HepG2 (cell line): ENCODE data around the gene COMP. TPM values are rescaled to one million over a fixed set of nuclear protein-coding genes. Genes with fewer than 3 reads are reported as not detected.

Source experiments
- EED ChIP-seq: sonication (generic); formaldehyde crosslinking; IDR thresholded peaks from 2 replicates; pipeline ENCODE4 v1.5.0; 2020; ENCODE audit warnings: mild to moderate bottlenecking, missing genetic modification reagents
- HNRNPLL ChIP-seq: fragments of 200-400 bp; formaldehyde crosslinking; IDR thresholded peaks from 2 replicates; pipeline ENCODE4 v1.6.1; 2017; ENCODE audit warnings: mild to moderate bottlenecking, low read depth, low read length; ENCODE audit not compliant: poor library complexity, severe bottlenecking
- JUNB ChIP-seq: sonication (generic); formaldehyde crosslinking; IDR thresholded peaks from 2 replicates; pipeline ENCODE4 v1.8.0; 2022; ENCODE audit warnings: missing genetic modification reagents, mild to moderate bottlenecking, borderline replicate concordance
- LBX2 ChIP-seq: sonication (generic); formaldehyde crosslinking; IDR thresholded peaks from 2 replicates; pipeline ENCODE4 v1.5.0; 2020; ENCODE audit warnings: missing genetic modification reagents, mild to moderate bottlenecking, borderline replicate concordance
- MAFG ChIP-seq: sonication (generic); formaldehyde crosslinking; IDR thresholded peaks from 2 replicates; pipeline ENCODE4 v1.5.1; 2020; ENCODE audit warnings: mild to moderate bottlenecking, missing genetic modification reagents
- MAZ ChIP-seq, 2 experiments: sonication (generic) in 1 of 2; formaldehyde crosslinking in 1 of 2; IDR thresholded peaks; 2 replicates each; pipeline versions ENCODE4 v1.5.0 to v1.6.1; 2012 to 2020; ENCODE audit warnings: low read depth in 2 of 2, mild to moderate bottlenecking in 2 of 2, borderline replicate concordance in 1 of 2, improper control_type of control experiment in 1 of 2, low read length in 1 of 2, missing genetic modification reagents in 1 of 2, moderate library complexity in 1 of 2
- MLXIP ChIP-seq: sonication (generic); formaldehyde crosslinking; IDR thresholded peaks from 2 replicates; pipeline ENCODE4 v1.9.0; 2021; ENCODE audit warnings: missing genetic modification reagents, borderline replicate concordance
- NCOA2 ChIP-seq: sonication (generic); formaldehyde crosslinking; IDR thresholded peaks from 2 replicates; pipeline ENCODE4 v1.8.0; 2022; ENCODE audit warnings: inconsistent platforms
- RXRA ChIP-seq: sonication (generic); formaldehyde crosslinking; IDR thresholded peaks from 2 replicates; pipeline ENCODE4 v1.5.1; 2020; ENCODE audit warnings: missing genetic modification reagents
- TFAP4 ChIP-seq: sonication (generic); IDR thresholded peaks from 2 replicates; pipeline ENCODE4 v1.6.1; 2016; ENCODE audit warnings: low read depth, borderline replicate concordance
- TSC22D2 ChIP-seq: sonication (generic); formaldehyde crosslinking; IDR thresholded peaks from 2 replicates; pipeline ENCODE4 v1.5.1; 2020; ENCODE audit warnings: missing genetic modification reagents, mild to moderate bottlenecking, borderline replicate concordance
- ZFP82 ChIP-seq: sonication (generic); formaldehyde crosslinking; IDR thresholded peaks from 2 replicates; pipeline ENCODE4 v1.5.1; 2020; ENCODE audit warnings: mild to moderate bottlenecking, missing genetic modification reagents, borderline replicate concordance
- ZKSCAN5 ChIP-seq: sonication (generic); formaldehyde crosslinking; IDR thresholded peaks from 2 replicates; pipeline ENCODE4 v1.5.1; 2020; ENCODE audit warnings: mild to moderate bottlenecking, missing genetic modification reagents
- ZNF17 ChIP-seq: sonication (generic); formaldehyde crosslinking; IDR thresholded peaks from 2 replicates; pipeline ENCODE4 v1.5.0; 2020; ENCODE audit warnings: mild to moderate bottlenecking, missing genetic modification reagents
- ZNF253 ChIP-seq: sonication (generic); formaldehyde crosslinking; IDR thresholded peaks from 2 replicates; pipeline ENCODE4 v1.8.0; 2022; ENCODE audit warnings: mild to moderate bottlenecking, missing genetic modification reagents, borderline replicate concordance
- ZNF556 ChIP-seq: sonication (generic); formaldehyde crosslinking; IDR thresholded peaks from 2 replicates; pipeline ENCODE4 v1.4.0; 2020; ENCODE audit warnings: mild to moderate bottlenecking, missing genetic modification reagents, borderline replicate concordance
- ZNF616 ChIP-seq: sonication (generic); formaldehyde crosslinking; IDR thresholded peaks from 2 replicates; pipeline ENCODE4 v1.5.0; 2020; ENCODE audit warnings: low read depth, mild to moderate bottlenecking, missing genetic modification reagents
- ZNF672 ChIP-seq: sonication (generic); formaldehyde crosslinking; IDR thresholded peaks from 2 replicates; pipeline ENCODE4 v1.8.1; 2022; ENCODE audit warnings: missing genetic modification reagents
- ZNF687 ChIP-seq: sonication (generic); formaldehyde crosslinking; IDR thresholded peaks from 2 replicates; pipeline ENCODE4 v1.5.1; 2020; ENCODE audit warnings: mild to moderate bottlenecking, missing genetic modification reagents, moderate library complexity
- ZNF724P ChIP-seq: sonication (generic); formaldehyde crosslinking; IDR thresholded peaks from 2 replicates; pipeline ENCODE4 v1.8.0; 2022; ENCODE audit warnings: missing genetic modification reagents, borderline replicate concordance
- ZNF883 ChIP-seq: sonication (generic); formaldehyde crosslinking; IDR thresholded peaks from 2 replicates; pipeline ENCODE4 v1.5.1; 2020; ENCODE audit warnings: mild to moderate bottlenecking, missing genetic modification reagents; ENCODE audit errors: not compliant biosample characterization
- ZSCAN25 ChIP-seq: sonication (generic); formaldehyde crosslinking; IDR thresholded peaks from 2 replicates; pipeline ENCODE4 v1.8.0; 2022; ENCODE audit warnings: mild to moderate bottlenecking, missing genetic modification reagents
- polyA plus RNA-seq, 8 experiments: library from polyadenylated mRNA; depleted of rRNA in 3 of 8; stranded (reverse) in 7 of 8; unstranded in 1 of 8; fragments of >200 nt; fragmentation: Illumina TruSeq in 4 of 8; extraction: Trizol in 4 of 8; gene quantifications; 2 replicates each; pipeline versions ENCODE4 v1.2.1 to v1.2.3, GENCODE V29; 2011 to 2016; ENCODE audit warnings: low read depth in 4 of 8, missing spikeins in 1 of 8, mixed read lengths in 1 of 8; ENCODE audit not compliant: insufficient read depth in 1 of 8
- total RNA-seq, 5 experiments: library from RNA; depleted of rRNA; stranded (reverse); fragments of >200 nt; fragmentation: Illumina TruSeq; extraction: Trizol; gene quantifications; 2 replicates each; pipeline ENCODE4 v1.2.3, GENCODE V29; 2016; ENCODE audit warnings: low read depth in 1 of 5

COMP gene
- total and polyA plus RNA-seq, 2 of the 13 experiments (the other 11 are each of a cell fraction or from before 2014, with no cell fraction given) = 0.04 to 0.13 TPM

GRCh38 chr19:18733196-18733647, 57.9 kb downstream of the COMP start (continued):
- TF ChIP-seq MLXIP (CRISPR knock-in tag) = no peak
- no peak for TF ChIP-seq NCOA2 (CRISPR knock-in tag)
- TF ChIP-seq MAZ (IDR thresholded peaks at IDR 0.05; ENCODE audit: borderline replicate concordance, low read depth, low read length) = no peak
- no peak for TF ChIP-seq MAZ (CRISPR knock-in tag; IDR thresholded peaks at IDR 0.05; ENCODE audit: low read depth)
- no peak for TF ChIP-seq HNRNPLL
- no peak for TF ChIP-seq MAFG (CRISPR knock-in tag)
- no peak for TF ChIP-seq ZNF883 (CRISPR knock-in tag)
- no peak for TF ChIP-seq ZNF724P (CRISPR knock-in tag)
- no peak for TF ChIP-seq ZSCAN25
- no peak for TF ChIP-seq ZNF17
- no peak for TF ChIP-seq ZNF616 (CRISPR knock-in tag)
- TF ChIP-seq RXRA (CRISPR knock-in tag) = no peak
- no peak for TF ChIP-seq ZNF672 (CRISPR knock-in tag)
- TF ChIP-seq JUNB (CRISPR knock-in tag) = no peak
- no peak for TF ChIP-seq ZKSCAN5
- TF ChIP-seq ZFP82 (CRISPR knock-in tag) = no peak
- TF ChIP-seq LBX2 (CRISPR knock-in tag) = 0 out of 2 replicates have a peak, but pooled peaks have one; percentile 29
- 0 out of 2 replicates have a peak, but pooled peaks have one; percentile 10 for TF ChIP-seq TFAP4
- no peak for TF ChIP-seq EED (CRISPR knock-in tag)
- no peak for TF ChIP-seq TSC22D2 (CRISPR knock-in tag)
- no peak for TF ChIP-seq ZNF556 (CRISPR knock-in tag)
- TF ChIP-seq ZNF687 (CRISPR knock-in tag) = peak; percentile 29; the same call in 1 of the 2 replicates
- no peak for TF ChIP-seq ZNF253 (CRISPR knock-in tag)
